ENCODE measurements around the gene ZNF337.

The ZNF337 gene

DNA sequence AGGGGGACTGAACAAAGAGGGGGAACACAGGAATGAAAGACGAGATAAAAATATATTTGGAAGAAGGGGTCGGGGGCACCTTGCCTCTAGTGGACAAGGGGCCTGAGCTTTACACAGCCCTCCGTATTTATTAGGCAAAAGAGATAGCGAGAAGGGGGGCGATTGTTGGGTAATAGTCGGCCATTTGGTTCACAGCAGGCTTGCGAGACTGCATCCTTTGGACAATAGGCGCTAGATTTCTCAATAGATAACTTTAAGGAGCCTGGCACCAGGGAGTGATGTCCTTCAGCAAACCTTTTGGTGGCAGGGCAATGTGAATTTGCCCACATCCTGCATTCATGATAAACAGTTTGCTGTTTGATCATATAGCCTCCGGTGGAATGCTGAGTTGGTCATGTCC lies 69.9 kb downstream of the ZNF337 start:
- no peak for DNase-seq (ENCODE audit: low read depth)

DNA sequence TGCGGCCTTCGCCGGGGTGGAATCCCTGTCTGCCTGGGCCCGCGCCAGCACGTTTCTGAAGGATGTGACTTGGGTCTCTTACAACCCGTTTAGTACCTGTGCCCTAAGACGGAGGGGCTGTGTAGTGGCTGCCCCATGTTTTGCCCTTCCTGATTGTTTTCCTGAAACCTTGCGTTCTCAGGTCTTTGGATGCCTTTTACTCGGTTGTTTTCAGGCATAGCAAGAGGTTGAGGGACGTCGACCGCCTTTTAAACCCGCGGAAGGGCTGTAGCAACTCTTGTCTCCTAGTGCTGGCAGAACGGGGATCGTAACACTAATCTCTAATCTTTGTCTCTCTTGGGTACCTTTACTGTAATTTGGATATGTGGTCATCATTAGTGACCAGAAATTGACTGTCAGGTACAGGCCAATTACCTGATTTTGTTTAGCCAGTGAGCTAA lies 72.1 kb downstream of the ZNF337 start:
- no peak for DNase-seq (ENCODE audit: low read depth)
